GM03348 (cell line): Measurements from ENCODE around the gene AVEN.
A peak's percentile ranks its signal among the peaks of the same experiment; 100 is the strongest.

Experiments
- DNase-seq: peaks from one replicate; pipeline ENCODE4 v3.0.0; 2012; ENCODE audit warnings: low spot score

Gene AVEN

DNA sequence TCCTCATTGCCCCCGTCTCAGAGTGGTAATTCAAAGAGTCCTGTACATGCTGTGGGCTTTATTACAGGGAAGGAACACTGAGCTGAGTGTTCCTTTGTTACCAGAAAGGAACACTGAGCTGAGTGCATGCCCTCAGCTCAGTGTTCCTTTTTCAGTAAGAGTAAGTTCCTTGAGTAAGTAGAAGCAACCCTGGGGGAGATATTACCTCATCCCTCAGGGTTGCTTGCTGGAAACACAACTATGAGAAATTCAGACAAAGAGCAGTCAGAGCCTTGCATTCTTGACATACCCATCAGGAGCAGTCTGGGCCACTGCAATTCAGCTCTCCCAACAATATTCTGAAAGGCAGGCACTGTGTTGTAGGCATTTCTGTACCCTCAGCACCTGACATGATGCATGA lies 53.7 kb downstream of the AVEN start:
- peak; percentile 81 for DNase-seq

DNA sequence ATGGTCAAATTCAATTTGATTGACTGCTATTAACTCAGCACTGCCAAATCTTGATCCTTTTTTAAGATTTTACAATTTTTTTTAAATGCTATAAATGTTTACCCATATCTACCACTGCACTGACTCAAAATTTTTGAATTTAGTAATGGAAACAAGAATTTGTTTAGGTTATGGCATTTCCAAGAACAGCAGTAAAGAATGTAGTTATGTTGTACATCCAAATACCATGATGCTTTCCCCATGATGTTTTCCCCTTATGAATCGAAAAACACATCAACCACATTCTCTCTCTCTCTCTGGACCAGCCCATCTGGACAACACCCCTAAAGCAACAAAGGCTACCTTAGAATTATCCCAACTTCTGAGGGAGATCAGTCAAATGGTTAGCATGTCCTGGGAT lies 56.5 kb downstream of the AVEN start:
- no peak for DNase-seq

DNA sequence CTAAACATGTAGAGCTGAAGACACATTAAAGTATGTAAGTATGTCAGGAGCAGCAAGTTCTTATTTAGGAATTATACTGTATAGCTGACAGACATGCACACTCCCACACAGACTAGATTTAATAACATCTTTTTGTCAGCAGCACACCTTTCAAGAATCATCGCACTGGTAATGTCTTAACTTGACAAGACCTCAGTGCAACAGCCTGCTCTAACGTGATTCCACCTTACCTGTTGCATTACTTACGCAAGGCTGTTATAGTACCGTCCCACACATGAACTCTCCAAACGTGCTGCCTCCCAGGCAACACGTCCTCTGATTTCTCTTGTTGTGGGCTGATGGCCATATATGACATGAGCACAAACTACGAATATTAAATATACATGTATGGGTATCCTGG lies 58.8 kb downstream of the AVEN start:
- DNase-seq: no peak

DNA sequence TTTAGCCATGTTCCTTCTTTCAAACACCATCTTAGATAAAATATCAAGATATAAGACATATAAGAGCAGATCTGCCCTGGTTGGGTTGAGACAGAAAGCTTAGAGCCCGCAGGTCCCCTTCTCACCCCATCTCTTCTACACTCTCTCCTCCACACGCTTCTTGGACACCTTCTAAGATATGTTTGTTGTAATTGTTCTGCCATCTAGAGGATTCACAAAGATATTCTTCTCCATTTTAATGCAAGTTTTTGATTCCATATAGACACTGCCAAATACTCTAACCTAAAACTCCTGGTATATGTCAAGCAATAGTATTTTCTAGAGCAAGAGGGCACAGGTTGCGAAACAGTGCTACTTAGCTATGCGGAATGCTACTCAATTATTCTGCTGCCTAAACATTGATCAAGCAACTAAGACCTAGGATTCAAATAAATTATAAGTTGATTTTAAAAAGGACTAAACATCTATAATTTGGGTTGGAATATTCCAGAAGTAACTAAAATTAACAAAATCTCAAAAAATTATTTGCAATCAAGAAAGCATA lies 63.9 kb downstream of the AVEN start:
- DNase-seq: peak; percentile 16

DNA sequence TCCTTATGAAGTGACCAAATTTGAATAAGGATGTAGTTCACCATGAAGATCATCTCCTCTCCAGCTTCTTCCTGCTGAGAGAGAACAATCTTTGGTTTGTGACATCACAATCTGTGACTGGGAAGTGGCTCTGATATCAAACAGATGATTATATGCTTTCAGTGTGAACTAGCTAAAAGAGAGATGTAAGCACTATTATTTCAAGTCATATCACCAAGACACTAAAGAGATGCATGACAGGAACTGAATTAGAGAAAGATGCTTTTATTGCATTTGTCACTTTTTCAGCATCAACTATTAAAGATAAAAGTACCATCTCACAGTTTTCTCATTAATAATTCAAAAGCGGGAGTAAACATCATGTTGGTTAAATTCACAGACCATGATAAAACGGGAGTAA lies 67.2 kb downstream of the AVEN start:
- no peak for DNase-seq

DNA sequence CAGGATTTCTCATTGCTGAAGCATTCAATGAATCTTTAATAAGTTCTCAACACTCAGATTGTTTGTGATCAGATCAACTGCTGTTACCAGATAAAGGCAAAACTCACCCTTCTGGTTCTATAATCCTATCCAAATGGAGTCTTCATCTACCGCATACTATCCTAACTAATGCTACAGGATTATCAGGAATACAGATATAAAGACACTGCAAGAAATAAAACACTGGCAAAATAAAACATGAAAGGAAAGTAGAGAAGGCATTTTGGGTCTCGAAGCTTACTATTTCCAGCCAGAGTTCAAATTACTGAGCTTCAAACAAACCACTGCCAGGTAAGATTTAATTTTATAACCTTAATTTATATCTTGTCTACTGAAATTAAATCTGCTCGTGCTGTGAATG lies 70.2 kb downstream of the AVEN start:
- no peak for DNase-seq

DNA sequence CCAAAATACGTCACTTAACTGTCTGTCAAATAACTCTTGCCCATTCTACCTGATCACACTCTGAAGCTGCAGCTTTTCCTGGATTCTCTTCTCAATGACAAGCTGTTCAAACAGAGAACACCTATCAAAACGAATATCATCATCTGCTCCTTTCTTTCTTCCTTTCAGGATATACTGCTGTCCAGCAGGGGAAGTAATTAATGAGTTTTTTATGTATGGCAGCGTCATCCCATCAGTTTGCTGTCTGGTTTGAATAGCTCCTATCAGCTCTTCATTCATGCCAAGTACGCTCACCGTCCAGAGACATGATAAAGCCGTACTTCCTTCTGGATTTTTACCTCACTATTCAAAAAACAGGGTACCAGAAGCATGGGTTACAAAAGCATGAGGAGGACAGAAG lies 70.8 kb downstream of the AVEN start, which contains the start of gene CHRM5:
TSS of gene CHRM5 (plus strand) at position 274 of the 400 bp plus-strand sequence. CDS start 94,221 bp downstream, outside the sequence.
- no peak for DNase-seq

DNA sequence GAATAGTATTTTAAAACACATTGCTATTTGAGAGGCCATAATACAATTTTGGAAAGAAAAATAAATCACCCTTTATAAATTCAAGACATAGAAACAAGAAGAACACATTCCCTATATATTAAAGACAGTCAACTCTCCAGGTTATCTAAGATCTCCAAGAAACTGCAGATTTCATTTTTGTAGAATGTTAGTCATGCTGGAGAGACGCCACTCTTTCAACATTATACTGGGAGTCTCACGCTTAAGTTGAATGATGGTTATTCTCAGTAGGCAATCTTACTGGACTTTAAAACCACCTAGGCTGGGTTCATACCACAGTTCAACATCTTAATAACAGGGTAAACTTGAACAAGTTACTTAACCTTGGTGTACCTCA lies 74.4 kb downstream of the AVEN start:
- no peak for DNase-seq

DNA sequence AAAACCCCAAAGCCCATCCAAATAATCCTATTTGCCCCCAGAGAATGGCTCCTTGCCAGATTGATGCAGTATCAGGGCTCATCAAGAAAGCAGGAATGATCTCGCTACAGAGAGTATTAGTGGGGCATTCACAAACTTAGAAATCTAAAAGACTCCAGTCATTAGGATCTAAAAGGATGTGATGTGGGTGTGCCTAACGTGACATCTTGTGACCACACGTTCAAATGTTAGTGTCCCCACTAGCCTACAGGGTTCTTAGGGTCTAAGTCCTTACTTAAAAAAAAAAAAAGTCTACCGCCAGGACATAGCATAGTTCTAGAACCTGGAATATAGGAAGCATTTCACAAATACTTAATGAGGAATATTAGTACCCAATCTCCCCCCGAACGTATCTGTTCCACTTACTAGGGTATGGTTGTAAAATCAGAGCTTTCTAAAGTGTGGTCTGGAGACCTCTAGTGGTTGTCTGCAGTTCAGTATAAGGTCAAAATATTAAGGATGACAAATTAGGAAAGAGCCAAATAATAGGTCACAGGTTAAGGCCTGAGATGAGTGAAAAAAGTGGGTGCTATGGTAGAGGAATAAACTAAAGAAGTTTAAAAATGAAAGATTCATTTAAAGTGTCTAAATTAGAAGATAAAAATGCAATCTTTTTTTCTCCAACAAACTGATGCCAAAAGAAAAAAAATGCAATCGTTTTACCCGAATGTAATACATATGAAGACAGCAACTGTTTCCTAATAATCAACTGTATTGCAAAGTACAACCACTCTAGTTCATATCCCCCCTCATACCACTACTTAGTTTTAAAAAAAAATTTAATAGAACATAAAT lies 75.0 kb downstream of the AVEN start:
- DNase-seq: peak; percentile 56

DNA sequence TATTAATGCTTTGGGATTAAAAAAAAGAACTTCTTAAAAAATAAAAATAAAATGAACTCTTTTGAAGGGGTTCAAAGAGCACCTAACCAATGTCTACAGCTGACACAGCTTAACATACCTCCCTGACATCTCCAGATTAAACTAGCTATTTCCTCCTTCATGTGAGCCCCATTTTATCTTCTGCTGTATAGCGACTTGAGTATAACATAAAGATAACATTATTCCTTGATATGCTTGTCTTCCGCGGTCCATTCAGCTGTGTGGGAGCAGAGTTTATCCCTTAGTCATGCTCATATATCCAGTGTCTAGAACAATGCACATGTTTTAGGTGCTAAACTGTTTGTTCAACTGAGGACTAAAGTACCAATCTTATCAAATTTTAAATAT lies 78.5 kb downstream of the AVEN start:
- no peak for DNase-seq

DNA sequence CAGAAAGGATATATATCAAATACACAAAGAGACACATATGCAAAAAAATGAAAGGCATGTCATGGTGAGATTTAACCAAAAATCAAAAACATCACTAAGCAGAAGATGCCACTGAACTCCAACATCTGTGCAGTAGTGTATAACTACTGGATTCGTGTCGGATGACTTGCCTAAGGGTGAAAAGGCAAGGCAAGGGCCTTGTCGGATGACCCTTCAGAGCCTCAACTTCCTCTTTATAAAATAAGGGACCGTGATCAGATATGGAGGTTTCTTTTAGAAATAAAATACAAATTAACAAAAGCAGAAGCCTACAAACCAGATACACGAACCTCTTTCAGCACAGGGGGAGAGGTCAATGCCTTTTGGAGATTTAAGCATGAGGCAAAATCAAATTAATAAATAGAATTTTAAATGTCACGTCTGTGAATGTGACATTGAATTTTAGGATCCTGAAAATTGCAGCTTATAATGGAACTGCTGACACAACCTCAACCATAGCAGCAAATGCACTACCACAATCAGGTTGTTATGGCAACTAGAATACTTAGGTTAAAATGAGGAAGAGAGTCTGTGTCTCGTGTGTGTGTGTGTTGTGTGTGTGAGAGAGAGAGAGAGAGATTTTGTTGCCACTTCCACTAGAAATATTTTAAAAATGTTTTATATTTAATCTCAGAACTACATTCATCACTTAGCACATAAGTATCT lies 79.0 kb downstream of the AVEN start:
- DNase-seq: no peak

DNA sequence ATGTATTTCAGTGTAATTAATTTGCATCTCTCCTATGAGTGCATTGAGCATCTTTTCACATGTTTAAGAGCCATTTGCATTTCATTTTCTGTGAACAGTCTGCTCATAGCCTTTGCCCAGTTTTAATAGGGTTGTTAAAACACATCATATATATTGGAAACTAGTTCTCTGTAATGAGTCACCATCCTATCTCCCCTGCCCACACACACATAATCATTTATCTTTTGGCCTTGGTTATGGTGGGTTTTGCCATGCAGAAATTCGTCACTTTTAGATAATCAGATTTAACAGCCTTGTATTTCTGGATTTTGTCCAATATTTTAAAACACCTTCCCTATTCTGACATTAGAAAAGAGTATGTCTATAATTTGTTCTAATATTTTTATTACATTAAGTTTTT lies 82.6 kb downstream of the AVEN start:
- DNase-seq: no peak

DNA sequence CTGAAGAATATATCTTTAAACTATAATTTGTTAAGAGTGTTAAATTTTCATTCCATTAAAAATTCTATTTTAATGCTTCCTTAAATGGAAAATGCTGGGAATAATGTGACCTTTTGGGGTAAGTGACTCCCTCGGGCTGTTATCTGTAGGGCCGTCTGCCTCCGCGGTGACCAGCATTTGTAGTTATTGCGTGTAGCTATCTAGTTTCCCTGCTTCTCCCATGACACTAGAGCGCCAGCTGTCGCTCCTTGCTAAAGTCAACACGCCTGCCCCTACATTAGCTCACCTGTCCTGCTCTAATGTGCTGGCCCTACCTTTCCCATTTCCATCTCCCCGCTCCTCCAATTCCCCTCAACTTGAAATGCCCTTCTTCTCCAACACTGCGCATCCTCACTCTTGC lies 83.1 kb downstream of the AVEN start:
- DNase-seq: no peak

DNA sequence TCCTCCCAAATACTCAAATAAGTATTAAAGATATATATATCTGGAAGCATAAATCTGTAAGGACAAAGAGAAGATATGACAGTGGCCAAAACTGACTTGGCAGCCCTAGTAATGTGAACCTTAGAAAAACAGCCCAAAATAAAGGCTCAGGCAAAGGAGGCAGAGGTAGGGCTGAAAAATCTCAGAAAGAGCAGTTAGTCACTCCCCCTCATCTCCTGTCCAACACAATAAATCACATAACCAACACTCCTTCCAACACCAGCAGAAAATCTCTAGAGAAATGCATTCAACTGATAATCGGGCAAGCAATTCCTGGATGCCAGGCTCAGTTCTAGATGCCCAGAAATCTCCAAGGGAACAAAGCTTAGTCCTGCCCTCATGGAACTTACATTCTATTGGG lies 92.9 kb downstream of the AVEN start:
- DNase-seq: no peak

DNA sequence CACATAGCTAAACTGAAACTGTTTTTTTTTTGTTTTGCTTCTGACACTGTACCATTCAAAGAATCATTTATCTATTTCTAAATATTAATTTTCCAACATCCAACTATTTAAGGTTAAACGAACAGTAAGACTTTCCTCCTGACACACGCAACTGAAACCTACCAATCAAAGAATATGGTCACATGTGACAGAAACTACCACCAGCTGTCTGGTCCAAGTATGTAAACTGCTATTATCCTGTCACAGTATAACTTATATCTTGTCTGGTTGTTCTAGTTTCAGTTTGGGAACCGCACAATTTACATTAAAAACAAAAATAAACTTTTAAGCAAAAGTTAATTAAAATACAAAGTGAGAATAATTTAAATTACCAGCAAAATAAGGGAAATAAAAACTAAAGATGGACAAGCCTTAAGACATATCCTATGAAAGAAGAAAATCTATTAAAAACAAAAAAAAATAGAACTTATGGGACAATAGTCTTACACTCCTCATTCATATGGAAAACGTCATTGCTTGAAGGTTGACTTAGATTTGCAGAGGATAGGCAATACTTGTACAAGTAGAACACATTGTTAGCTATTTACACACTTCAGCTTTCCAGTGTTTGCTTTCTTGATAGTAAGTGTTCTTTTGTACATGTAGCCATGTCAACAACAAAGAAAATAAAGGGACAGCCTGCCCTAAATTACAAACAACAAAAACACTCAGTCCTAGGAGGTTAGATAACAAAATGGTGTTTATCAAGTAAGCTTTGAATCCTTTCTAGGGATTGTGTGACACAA lies 97.5 kb downstream of the AVEN start:
- no peak for DNase-seq

DNA sequence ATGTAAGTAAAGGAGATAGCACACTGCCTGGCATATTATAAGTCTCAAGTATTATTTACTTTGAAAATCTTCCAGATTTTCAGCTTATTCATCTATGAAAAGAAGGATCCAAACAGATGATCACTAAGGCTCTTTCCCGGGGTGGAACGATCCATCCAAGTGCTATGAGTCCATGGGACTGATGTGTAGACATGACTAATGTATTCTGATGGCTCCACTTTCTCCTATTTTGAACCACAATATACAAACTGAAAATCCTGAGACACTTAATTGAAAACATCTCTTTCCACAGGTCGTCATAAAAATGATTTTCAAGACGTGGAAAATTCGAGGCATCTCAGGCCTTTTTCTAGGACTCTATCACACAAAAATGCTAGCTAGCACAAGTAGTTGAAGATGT lies 104.1 kb downstream of the AVEN start:
- DNase-seq: peak; percentile 51

DNA sequence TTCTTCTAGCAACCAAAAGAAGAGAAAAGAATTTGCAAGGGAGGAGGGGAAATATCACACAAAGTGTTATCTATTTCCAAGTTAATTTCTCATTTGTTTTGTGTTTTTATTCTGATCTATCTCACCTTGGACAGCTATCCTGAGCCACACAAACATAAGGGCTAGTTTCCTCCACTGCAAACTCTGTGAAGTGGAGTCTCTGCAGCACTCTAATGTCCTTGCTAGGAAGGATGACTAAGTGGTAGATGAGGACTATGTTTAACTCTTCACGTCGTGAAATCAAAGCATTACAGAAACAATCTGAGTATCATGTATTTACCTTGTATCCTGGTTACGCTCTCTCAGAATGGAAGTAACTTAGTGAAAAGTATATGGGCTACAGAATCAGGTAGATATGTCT lies 104.6 kb downstream of the AVEN start:
- DNase-seq: no peak

DNA sequence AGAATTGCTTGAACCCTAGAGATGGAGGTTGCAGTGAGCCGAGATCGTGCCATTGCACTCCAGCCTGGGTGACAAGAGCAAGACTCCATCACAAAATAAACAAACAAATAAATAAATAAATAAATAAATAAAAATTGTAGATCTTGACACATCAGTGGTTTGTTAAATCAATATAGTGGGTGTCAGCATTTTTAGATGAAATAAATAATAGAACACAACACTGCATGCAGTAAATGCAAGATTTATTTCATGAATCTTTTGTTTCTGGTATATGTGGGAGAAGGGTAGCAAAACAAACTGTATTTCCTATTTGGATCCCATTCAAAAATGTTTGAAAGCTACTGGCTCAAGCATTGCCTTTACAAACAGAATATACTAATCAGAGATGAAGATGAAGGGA lies 106.3 kb downstream of the AVEN start:
- DNase-seq: no peak

DNA sequence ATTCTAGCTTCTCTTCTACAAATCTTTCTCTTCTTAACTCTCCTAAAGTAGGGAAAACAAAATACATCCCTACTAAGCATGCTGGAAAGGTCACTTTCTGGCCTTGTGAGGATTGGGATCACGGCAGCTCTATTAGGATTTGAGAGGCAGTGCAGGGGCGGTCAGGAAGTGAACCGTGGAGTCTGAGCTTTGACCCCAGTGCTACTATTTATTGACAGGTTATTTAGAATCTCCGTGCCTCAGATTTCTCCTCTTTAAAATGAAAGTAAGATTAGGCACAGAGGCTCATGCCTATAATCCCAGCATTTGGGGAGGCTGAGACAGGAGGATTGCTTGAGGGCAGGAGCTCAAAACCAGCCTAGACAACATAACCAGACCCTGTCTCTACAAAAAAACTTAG lies 112.7 kb downstream of the AVEN start:
- DNase-seq: no peak

DNA sequence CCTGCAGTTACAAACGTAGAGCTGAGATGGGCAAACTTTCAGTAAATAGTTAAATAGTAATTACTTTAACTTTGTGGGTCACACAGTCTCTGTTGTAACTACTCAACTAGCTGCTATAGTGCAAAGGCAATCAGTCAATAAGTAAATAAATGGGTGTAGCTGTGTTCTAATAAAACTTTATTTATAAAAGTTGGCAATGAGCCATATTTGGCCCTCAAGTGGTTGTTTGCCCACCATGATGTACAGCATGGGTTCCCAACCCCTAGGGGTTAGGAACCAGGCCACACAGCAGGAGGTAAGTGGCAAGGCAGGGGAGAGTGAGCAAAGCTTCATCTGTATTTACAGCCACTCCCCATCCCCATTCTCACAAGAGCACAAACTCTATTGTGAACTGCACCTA lies 115.6 kb downstream of the AVEN start:
- DNase-seq: no peak

DNA sequence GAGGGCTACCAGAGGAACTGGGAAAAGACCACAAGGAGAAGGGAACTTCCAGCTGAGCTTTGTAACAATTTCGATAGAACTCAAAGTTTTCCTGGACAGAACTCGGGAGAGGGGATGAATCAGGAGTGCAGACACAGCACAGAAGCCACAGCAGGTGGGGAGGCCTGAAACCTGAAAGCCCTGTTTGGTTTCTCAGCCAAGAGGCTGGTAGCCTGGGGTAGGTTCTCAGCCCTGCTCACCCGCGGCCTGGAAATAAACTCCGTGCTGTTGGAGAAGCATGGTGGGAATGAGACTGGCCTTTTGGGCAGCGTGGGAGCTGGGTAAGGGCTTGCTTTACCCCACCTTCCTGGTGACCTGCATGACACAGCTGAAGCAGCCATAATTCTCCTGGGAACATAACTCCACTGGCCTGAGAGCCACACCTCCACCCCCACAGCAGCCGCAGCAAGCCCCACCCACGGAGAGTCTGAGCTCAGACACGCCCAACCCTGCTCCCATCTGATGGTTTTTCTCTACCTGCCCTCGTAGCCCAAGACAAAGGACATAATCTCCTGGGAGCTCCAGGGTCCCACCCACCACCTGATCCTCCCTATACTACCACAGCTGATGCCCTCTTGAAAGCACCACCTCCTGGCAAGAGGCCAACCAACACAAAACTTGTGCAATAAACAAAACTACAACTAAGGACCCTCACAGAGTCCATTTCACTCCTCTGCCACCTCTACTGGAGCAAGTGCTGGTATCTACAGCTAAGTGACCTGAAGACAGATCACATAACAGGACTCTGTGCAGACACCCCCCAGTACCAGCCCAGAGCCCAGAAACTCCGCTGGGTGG lies 123.2 kb downstream of the AVEN start:
- no peak for DNase-seq

DNA sequence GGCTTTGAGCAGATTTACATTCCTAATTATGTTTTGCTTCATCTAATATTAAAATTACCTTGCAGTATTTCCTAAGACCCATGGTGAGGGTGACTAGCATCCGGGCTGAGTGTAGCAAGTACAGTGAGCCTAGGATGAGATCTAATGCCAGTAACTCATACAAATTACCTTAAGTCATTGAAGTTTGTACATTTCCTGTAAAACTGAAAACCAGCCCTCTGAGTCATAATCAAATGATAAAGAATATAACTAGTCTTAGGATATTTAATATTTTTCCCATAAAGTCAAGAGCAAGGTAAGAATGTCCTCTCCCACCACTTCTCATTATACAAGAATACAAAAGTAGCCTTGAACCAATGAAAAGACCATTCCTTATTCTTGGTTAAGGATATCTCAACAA lies 125.5 kb downstream of the AVEN start:
- DNase-seq: no peak
